ENCODE results near the gene SLC23A1. TPM values are rescaled to one million over a fixed set of nuclear protein-coding genes. Genes with fewer than 3 reads are reported as not detected.

Gene SLC23A1
- total and polyA plus RNA-seq, 2 of the 13 experiments (the other 11 are each of a cell fraction or from before 2014, with no cell fraction given) = 6.0 to 6.6 TPM

GRCh38 chr5:139413153-139413552 lies 30.1 kb upstream of the SLC23A1 start:
- no peaks in the 10 kb centered on the region for H3K36me3 ChIP-seq (replicated peaks in 1 of 2; ENCODE audit: control insufficient read depth in 1 of 2, insufficient read depth in 2 of 2, low read length in 2 of 2)
- H3K79me2 ChIP-seq (ENCODE audit: insufficient read depth, low read length) = no peaks in the 10 kb centered on the region
- no TSS peak for BruUV-seq (replicated peaks)
- H3K9me3 ChIP-seq (ENCODE audit: low read length) = no peaks in the 10 kb centered on the region
- intact Hi-C loops (cut with micrococcal nuclease; ENCODE audit: unreplicated experiment) (no loop called here), in situ Hi-C loops (cut with HindIII; ENCODE audit: extremely low pct_ligation_motif_present, low pct_unique_long_range_greater_than_20kb) (no loop called here)
- WGBS (ENCODE audit: low lambda C conversion rate) = 89% methylated on average over 6 of the region's 6 CpGs
- no peak overlapping the region for H3K9ac ChIP-seq (ENCODE audit: insufficient read depth, low read depth, low read length)
- H3K4me1 ChIP-seq (ENCODE audit: insufficient read depth, low read length) = peaks cover 36% of the 10 kb centered on the region
- ChIA-PET POLR2A (no interaction called here), CTCF (ENCODE audit: low intra/inter-chr PET ratio, low total read pairs) (no interaction called here)
- no peak overlapping the region for H2AFZ ChIP-seq (ENCODE audit: low read length)
- H3K27ac ChIP-seq (ENCODE audit: extremely low read length, insufficient read depth, low read length) = no peak overlapping the region
- no peaks in the 10 kb centered on the region for H3K27me3 ChIP-seq (ENCODE audit: control insufficient read depth in 1 of 2, insufficient read depth in 2 of 2, low read length in 2 of 2)
- no peak overlapping the region for H3K4me2 ChIP-seq (ENCODE audit: low read depth, low read length)
- no peak overlapping the region for H3K4me3 ChIP-seq (replicated peaks in 1 of 3; ENCODE audit: insufficient read depth in 1 of 3, low read depth in 2 of 3, low read length in 3 of 3)
- ATAC-seq = no peak
- no peak for FAIRE-seq
- H4K20me1 ChIP-seq (ENCODE audit: insufficient read depth, low read length) = no peaks in the 10 kb centered on the region
- no peak for DNase-seq (ENCODE audit: low spot score)
- no peak for TF ChIP-seq TAF1 (CRISPR knock-in tag; IDR thresholded peaks at IDR 0.05)
- no peak for TF ChIP-seq ETV6 (CRISPR knock-in tag; conservative IDR thresholded peaks at IDR 0.05)
- TF ChIP-seq, protein P1, sequence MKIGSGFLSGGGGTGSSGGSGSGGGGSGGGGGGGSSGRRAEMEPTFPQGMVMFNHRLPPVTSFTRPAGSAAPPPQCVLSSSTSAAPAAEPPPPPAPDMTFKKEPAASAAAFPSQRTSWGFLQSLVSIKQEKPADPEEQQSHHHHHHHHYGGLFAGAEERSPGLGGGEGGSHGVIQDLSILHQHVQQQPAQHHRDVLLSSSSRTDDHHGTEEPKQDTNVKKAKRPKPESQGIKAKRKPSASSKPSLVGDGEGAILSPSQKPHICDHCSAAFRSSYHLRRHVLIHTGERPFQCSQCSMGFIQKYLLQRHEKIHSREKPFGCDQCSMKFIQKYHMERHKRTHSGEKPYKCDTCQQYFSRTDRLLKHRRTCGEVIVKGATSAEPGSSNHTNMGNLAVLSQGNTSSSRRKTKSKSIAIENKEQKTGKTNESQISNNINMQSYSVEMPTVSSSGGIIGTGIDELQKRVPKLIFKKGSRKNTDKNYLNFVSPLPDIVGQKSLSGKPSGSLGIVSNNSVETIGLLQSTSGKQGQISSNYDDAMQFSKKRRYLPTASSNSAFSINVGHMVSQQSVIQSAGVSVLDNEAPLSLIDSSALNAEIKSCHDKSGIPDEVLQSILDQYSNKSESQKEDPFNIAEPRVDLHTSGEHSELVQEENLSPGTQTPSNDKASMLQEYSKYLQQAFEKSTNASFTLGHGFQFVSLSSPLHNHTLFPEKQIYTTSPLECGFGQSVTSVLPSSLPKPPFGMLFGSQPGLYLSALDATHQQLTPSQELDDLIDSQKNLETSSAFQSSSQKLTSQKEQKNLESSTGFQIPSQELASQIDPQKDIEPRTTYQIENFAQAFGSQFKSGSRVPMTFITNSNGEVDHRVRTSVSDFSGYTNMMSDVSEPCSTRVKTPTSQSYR (CRISPR knock-in tag; IDR thresholded peaks at IDR 0.05; ENCODE audit: borderline replicate concordance) = no peak
- TF ChIP-seq, protein P2, sequence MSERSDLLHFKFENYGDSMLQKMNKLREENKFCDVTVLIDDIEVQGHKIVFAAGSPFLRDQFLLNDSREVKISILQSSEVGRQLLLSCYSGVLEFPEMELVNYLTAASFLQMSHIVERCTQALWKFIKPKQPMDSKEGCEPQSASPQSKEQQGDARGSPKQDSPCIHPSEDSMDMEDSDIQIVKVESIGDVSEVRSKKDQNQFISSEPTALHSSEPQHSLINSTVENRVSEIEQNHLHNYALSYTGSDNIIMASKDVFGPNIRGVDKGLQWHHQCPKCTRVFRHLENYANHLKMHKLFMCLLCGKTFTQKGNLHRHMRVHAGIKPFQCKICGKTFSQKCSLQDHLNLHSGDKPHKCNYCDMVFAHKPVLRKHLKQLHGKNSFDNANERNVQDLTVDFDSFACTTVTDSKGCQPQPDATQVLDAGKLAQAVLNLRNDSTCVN (CRISPR knock-in tag; IDR thresholded peaks at IDR 0.05; ENCODE audit: borderline replicate concordance) = no peak
- no peak for TF ChIP-seq MZF1 (CRISPR knock-in tag; IDR thresholded peaks at IDR 0.05; ENCODE audit: borderline replicate concordance)
- TF ChIP-seq, protein P3, sequence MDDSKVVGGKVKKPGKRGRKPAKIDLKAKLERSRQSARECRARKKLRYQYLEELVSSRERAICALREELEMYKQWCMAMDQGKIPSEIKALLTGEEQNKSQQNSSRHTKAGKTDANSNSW (CRISPR knock-in tag; IDR thresholded peaks at IDR 0.05; ENCODE audit: borderline replicate concordance) = no peak
- no peak for TF ChIP-seq SP1 (IDR thresholded peaks at IDR 0.05)
- no peak for TF ChIP-seq SP1 (CRISPR knock-in tag; IDR thresholded peaks at IDR 0.05)
- TF ChIP-seq ZNF780A (CRISPR knock-in tag; IDR thresholded peaks at IDR 0.05) = no peak
- TF ChIP-seq, protein P4, sequence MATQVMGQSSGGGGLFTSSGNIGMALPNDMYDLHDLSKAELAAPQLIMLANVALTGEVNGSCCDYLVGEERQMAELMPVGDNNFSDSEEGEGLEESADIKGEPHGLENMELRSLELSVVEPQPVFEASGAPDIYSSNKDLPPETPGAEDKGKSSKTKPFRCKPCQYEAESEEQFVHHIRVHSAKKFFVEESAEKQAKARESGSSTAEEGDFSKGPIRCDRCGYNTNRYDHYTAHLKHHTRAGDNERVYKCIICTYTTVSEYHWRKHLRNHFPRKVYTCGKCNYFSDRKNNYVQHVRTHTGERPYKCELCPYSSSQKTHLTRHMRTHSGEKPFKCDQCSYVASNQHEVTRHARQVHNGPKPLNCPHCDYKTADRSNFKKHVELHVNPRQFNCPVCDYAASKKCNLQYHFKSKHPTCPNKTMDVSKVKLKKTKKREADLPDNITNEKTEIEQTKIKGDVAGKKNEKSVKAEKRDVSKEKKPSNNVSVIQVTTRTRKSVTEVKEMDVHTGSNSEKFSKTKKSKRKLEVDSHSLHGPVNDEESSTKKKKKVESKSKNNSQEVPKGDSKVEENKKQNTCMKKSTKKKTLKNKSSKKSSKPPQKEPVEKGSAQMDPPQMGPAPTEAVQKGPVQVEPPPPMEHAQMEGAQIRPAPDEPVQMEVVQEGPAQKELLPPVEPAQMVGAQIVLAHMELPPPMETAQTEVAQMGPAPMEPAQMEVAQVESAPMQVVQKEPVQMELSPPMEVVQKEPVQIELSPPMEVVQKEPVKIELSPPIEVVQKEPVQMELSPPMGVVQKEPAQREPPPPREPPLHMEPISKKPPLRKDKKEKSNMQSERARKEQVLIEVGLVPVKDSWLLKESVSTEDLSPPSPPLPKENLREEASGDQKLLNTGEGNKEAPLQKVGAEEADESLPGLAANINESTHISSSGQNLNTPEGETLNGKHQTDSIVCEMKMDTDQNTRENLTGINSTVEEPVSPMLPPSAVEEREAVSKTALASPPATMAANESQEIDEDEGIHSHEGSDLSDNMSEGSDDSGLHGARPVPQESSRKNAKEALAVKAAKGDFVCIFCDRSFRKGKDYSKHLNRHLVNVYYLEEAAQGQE (IDR thresholded peaks at IDR 0.05; ENCODE audit: borderline replicate concordance in 1 of 2, low read depth in 1 of 2, low read length in 2 of 2) = no peak
- no peak for TF ChIP-seq NFYC (CRISPR knock-in tag; IDR thresholded peaks at IDR 0.05)
- no peak for TF ChIP-seq ZNF446 (CRISPR knock-in tag; IDR thresholded peaks at IDR 0.05)

Data from HepG2 (cell line).